K562 (cell line): Measurements from ENCODE around the gene CD24. TPM values are rescaled to one million over a fixed set of nuclear protein-coding genes. Genes with fewer than 3 reads are reported as not detected.

Experiments used
- ATAC-seq: fragments of 200-7000 bp; cut with Tn5 transposase; 3 replicates; pipeline ENCODE4 v1.9.1; 2020; ENCODE audit warnings: moderate library complexity
- BruUV-seq: library from RNA; stranded (reverse); fragments of 400-500 nt; replicated peaks from 2 replicates; lab custom pipeline; 2021; lab: Mats Ljungman, UMichigan
- CTCF ChIA-PET: fragments of 300-600 bp; formaldehyde crosslinking; extraction: SDS; loops from one replicate; lab custom pipeline; 2021; ENCODE audit warnings: low intra/inter-chr PET ratio; lab: Yijun Ruan, JAX
- POLR2A ChIA-PET: fragments of 300-600, 350-650 bp; sonication (Branson Sonifier 250); formaldehyde crosslinking; extraction: SDS; loops from one replicate; lab custom pipeline; 2021; ENCODE audit warnings: antibody characterized with exemption, inconsistent platforms; lab: Yijun Ruan, JAX
- DNase-seq, 4 experiments: peaks; one replicate each; pipeline versions ENCODE4 v3.0.0 to v3.0.0-alpha.2; 2011 to 2018; ENCODE audit warnings: low spot score in 3 of 4, mixed read lengths in 3 of 4; ENCODE audit errors: extremely low read depth in 1 of 4
- FAIRE-seq: peaks from 2 replicates; lab custom pipeline; 2011; peaks lifted over from hg19 to GRCh38; lab: Jason Lieb, UNC
- H2AFZ ChIP-seq: 2 replicates; pipeline ENCODE4 v1.6.0; 2011; ENCODE audit warnings: low read depth, low read length, control low read depth, inconsistent platforms
- H3K27ac ChIP-seq: fragments of 200-600 bp; 3 replicates; pipeline ENCODE4 v1.8.0; 2011; ENCODE audit warnings: low read depth, mild to moderate bottlenecking, control low read depth, inconsistent platforms, low read length, moderate library complexity, mixed read lengths; ENCODE audit errors: extremely low read depth
- H3K27me3 ChIP-seq, 2 experiments: fragments of 300-600 bp in 1 of 2; 2 replicates in 1 of 2; 3 replicates in 1 of 2; pipeline versions ENCODE4 v1.6.0 to v1.8.0; 2011; ENCODE audit warnings: inconsistent platforms in 2 of 2, low read length in 2 of 2, mild to moderate bottlenecking in 1 of 2, mixed read lengths in 1 of 2, moderate library complexity in 1 of 2; ENCODE audit not compliant: control insufficient read depth in 2 of 2, insufficient read depth in 2 of 2
- H3K36me3 ChIP-seq: fragments of 300-600 bp; 3 replicates; pipeline ENCODE4 v1.8.0; 2011; ENCODE audit warnings: mild to moderate bottlenecking, low read length, inconsistent platforms; ENCODE audit not compliant: control insufficient read depth, insufficient read depth
- H3K4me1 ChIP-seq, 2 experiments: fragments of 200-600 bp in 1 of 2; replicated peaks in 1 of 2; 2 replicates in 1 of 2; 3 replicates in 1 of 2; pipeline versions ENCODE4 v1.5.1 to v1.8.0; 2011; ENCODE audit warnings: inconsistent platforms in 2 of 2, low read length in 2 of 2, mild to moderate bottlenecking in 1 of 2, mixed read lengths in 1 of 2, moderate library complexity in 1 of 2; ENCODE audit not compliant: control insufficient read depth in 2 of 2, insufficient read depth in 2 of 2
- H3K4me2 ChIP-seq: 2 replicates; pipeline ENCODE4 v1.6.1; 2011; ENCODE audit warnings: low read length, control low read depth, inconsistent platforms, mixed read lengths; ENCODE audit not compliant: insufficient read depth
- H3K4me3 ChIP-seq: fragments of 200-600 bp; sonication (generic), shearing (Covaris generic); 2 replicates; pipeline ENCODE4 v1.5.1; 2016; ENCODE audit warnings: control low read depth, inconsistent platforms
- H3K79me2 ChIP-seq: fragments of 200-600 bp; 3 replicates; pipeline ENCODE4 v1.8.0; 2011; ENCODE audit warnings: low read length, inconsistent platforms; ENCODE audit not compliant: control insufficient read depth, insufficient read depth
- H3K9ac ChIP-seq, 2 experiments: 2 replicates each; pipeline versions ENCODE4 v1.6.0 to v1.6.1; 2011; ENCODE audit warnings: low read depth in 2 of 2, low read length in 2 of 2, control low read depth in 1 of 2, inconsistent platforms in 1 of 2, mild to moderate bottlenecking in 1 of 2, mixed read lengths in 1 of 2; ENCODE audit not compliant: insufficient read depth in 1 of 2
- H3K9me1 ChIP-seq: one replicate; pipeline ENCODE4 v1.6.0; 2011; ENCODE audit warnings: inconsistent platforms, mild to moderate bottlenecking, low read length, moderate library complexity; ENCODE audit not compliant: control insufficient read depth, insufficient read depth
- H3K9me3 ChIP-seq: replicated peaks from 2 replicates; pipeline ENCODE4 v1.5.1; 2011; ENCODE audit warnings: low read depth, low read length, inconsistent platforms; ENCODE audit not compliant: control insufficient read depth, insufficient read depth
- H4K20me1 ChIP-seq: replicated peaks from 2 replicates; pipeline ENCODE4 v1.6.1; 2011; ENCODE audit warnings: low read length, inconsistent platforms, mixed read lengths; ENCODE audit not compliant: control insufficient read depth, insufficient read depth
- ARID3A ChIP-seq: IDR thresholded peaks from 2 replicates; pipeline ENCODE4 v1.6.1; 2012; ENCODE audit warnings: low read depth, low read length, improper control_type of control experiment, borderline replicate concordance
- DDX20 ChIP-seq: fragments of 450-650 bp; IDR thresholded peaks from 2 replicates; pipeline ENCODE4 v1.6.1; 2016; ENCODE audit warnings: missing genetic modification characterization, low read depth, mild to moderate bottlenecking, missing compliant biosample characterization, moderate library complexity
- FOXJ3 ChIP-seq: sonication (generic); formaldehyde crosslinking; IDR thresholded peaks from 2 replicates; pipeline ENCODE4 v1.4.0; 2020; ENCODE audit warnings: mild to moderate bottlenecking, missing genetic modification reagents
- ZNF3 ChIP-seq: fragments of 250-450 bp; sonication (Bioruptor Pico); IDR thresholded peaks from 2 replicates; pipeline ENCODE4 v1.5.0; 2021; ENCODE audit warnings: mild to moderate bottlenecking, moderate library complexity
- WGBS: fragments of 100-300 bp; shearing (Covaris generic); methylation state at CpG from one replicate; pipeline ENCODE4 v1.1.6; 2016; ENCODE audit warnings: low coverage, mixed read lengths; ENCODE audit not compliant: insufficient coverage; ENCODE audit errors: missing lambda C conversion rate; 5-methylcytosine and 5-hydroxymethylcytosine counted together
- in situ Hi-C: fragments of 300-500 bp; cut with MboI; formaldehyde crosslinking; loops from 4 replicates; pipeline ENCODE4 v1.15.0; 2018; ENCODE audit warnings: inconsistent platforms, mixed read lengths
- intact Hi-C: fragments of 100-400 bp; cut with micrococcal nuclease; formaldehyde crosslinking; loops from 2 replicates; pipeline ENCODE4 v1.14.2; 2022
- polyA plus RNA-seq, 8 experiments: library from polyadenylated mRNA; depleted of rRNA in 4 of 8; stranded (reverse) in 5 of 8; unstranded in 3 of 8; fragments of >200 nt; fragmentation: Nextera tagmentation in 2 of 8; fragmentation: Illumina TruSeq in 1 of 8; extraction: Ambion mirVana in 2 of 8; extraction: Trizol in 1 of 8; gene quantifications; 2 replicates each; pipeline versions ENCODE4 v1.2.1 to v1.2.3, GENCODE V29; 2011 to 2014; ENCODE audit warnings: inconsistent platforms in 1 of 8, missing spikeins in 1 of 8
- total RNA-seq, 7 experiments: library from RNA; depleted of rRNA in 6 of 7; stranded (reverse); fragments of >200 nt in 6 of 7; fragmentation: Illumina TruSeq in 2 of 7; extraction: Trizol in 2 of 7; gene quantifications; 2 replicates each; pipeline versions ENCODE4 v1.2.1 to v1.2.3, GENCODE V29; 2011 to 2021; ENCODE audit warnings: low replicate concordance in 1 of 7

Gene CD24
- total and polyA plus RNA-seq, 9 of the 15 experiments (the other 6 are each of a cell fraction or from before 2014, with no cell fraction given): 8.8 to 155 (median 27.1) TPM

GRCh38 chr6:106976270-106976669 is 1.7 kb upstream of the CD24 start:
- no peak for DNase-seq
- H2AFZ ChIP-seq: no peak overlapping the region
- in situ Hi-C loops (loop anchor here (25.0 kb wide), 1 partner anchor 414 kb away; no protein-coding TSS in a partner anchor), intact Hi-C loops (loop anchor here (5.0 to 10.0 kb wide), 4 partner anchors 154 to 349 kb away; partner anchors contain the start of genes QRSL1 and RTN4IP1)
- no peak overlapping the region for H3K27ac ChIP-seq
- 41% methylated on average over 5 of the region's 5 CpGs for WGBS
- ChIA-PET POLR2A (interaction anchor here (0.6 kb wide), 1 partner anchor 1136 kb away, joined by 4 read pairs; no protein-coding TSS in a partner anchor), CTCF (interaction anchor here (0.7 to 1.1 kb wide), 3 partner anchors 357 to 531 kb away, joined by 4 read pairs; no protein-coding TSS in a partner anchor)
- no peaks in the 10 kb centered on the region for H3K9me1 ChIP-seq
- no peaks in the 10 kb centered on the region; the same call in 2 of the 3 replicates for H3K79me2 ChIP-seq
- no peak overlapping the region for H3K9ac ChIP-seq
- H3K4me2 ChIP-seq: no peak overlapping the region
- H3K9me3 ChIP-seq: no peaks in the 10 kb centered on the region
- TF ChIP-seq ZNF3 (CRISPR knock-in tag) (peak; percentile 70; the same call in 1 of the 2 replicates), DDX20 (tag) (no peak)
- no peak for FAIRE-seq
- H4K20me1 ChIP-seq: no peaks in the 10 kb centered on the region
- peaks cover 0 to 25% of the 10 kb centered on the region in 2 experiments; a peak in 2 of 5 replicates for H3K4me1 ChIP-seq
- no peak overlapping the region for H3K4me3 ChIP-seq
- H3K27me3 ChIP-seq: no peaks in the 10 kb centered on the region
- BruUV-seq: no TSS peak
- no peaks in the 10 kb centered on the region for H3K36me3 ChIP-seq
- ATAC-seq: no peak

GRCh38 chr6:106975738-106976064 is 1.2 kb upstream of the CD24 start:
- CTCF ChIA-PET: interaction anchor here (0.7 kb wide), 2 partner anchors 357 to 408 kb away, joined by 4 read pairs; no protein-coding TSS in a partner anchor
- Histone ChIP-seq H3K9me1 (no peaks in the 10 kb centered on the region), H3K4me3 (peak overlapping the region; percentile 63), H3K27me3 (no peaks in the 10 kb centered on the region), H3K36me3 (no peaks in the 10 kb centered on the region), H4K20me1 (no peaks in the 10 kb centered on the region), H3K4me2 (peak overlapping the region; percentile 47), H2AFZ (peak overlapping the region; percentile 49), H3K9ac (peak overlapping the region in 1 of 2 experiments; percentile 91; a peak in 2 of 4 replicates), H3K27ac (peak overlapping the region; percentile 47; the same call in 1 of the 3 replicates), H3K4me1 (peaks cover 0 to 25% of the 10 kb centered on the region in 2 experiments; a peak in 2 of 5 replicates), H3K9me3 (no peaks in the 10 kb centered on the region), H3K79me2 (no peaks in the 10 kb centered on the region; the same call in 2 of the 3 replicates)
- no peak for DNase-seq
- 2% methylated on average over 12 of the region's 12 CpGs for WGBS
- no TSS peak for BruUV-seq
- POLR2A ChIA-PET: no interaction called here
- TF ChIP-seq ARID3A (peak; percentile 13; the same call in 1 of the 2 replicates), FOXJ3 (no peak)
- in situ Hi-C loops: loop anchor here (25.0 kb wide), 1 partner anchor 413 kb away; no protein-coding TSS in a partner anchor
- intact Hi-C loops: loop anchor here (5.0 to 10.0 kb wide), 4 partner anchors 153 to 348 kb away; partner anchors contain the start of genes QRSL1 and RTN4IP1
- FAIRE-seq: no peak
- ATAC-seq: no peak; the same call in 2 of the 3 replicates
